Measurements from ENCODE around the gene ATP10D.

ATP10D gene

DNA sequence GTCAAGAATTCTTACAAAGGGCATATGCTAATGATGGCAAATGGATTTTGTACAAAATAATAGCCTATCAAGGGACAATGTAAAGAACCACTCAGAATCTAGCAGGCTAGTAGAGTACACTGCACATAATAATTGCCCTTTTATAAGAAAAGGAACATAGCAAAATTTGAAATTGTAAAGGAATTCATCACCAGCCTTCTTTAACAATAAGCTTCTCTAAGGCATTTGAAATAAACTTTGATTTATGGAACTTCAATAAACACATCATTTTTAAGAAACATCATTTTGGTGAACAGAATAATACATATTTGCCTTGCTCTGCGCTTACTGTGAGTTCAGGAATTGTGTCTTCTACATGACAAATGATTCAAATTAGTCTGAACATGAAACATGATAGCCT, 9.7 kb upstream of the ATP10D start:
- no peak for ATAC-seq
- TF ChIP-seq GLIS3 (CRISPR knock-in tag; IDR thresholded peaks at IDR 0.05) (no peak), SNAI2 (CRISPR knock-in tag; IDR thresholded peaks at IDR 0.05) (no peak), ZFP3 (CRISPR knock-in tag; IDR thresholded peaks at IDR 0.05) (no peak)
- TF ChIP-seq, protein P1, sequence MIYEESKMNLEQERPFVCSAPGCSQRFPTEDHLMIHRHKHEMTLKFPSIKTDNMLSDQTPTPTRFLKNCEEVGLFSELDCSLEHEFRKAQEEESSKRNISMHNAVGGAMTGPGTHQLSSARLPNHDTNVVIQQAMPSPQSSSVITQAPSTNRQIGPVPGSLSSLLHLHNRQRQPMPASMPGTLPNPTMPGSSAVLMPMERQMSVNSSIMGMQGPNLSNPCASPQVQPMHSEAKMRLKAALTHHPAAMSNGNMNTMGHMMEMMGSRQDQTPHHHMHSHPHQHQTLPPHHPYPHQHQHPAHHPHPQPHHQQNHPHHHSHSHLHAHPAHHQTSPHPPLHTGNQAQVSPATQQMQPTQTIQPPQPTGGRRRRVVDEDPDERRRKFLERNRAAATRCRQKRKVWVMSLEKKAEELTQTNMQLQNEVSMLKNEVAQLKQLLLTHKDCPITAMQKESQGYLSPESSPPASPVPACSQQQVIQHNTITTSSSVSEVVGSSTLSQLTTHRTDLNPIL (CRISPR knock-in tag; IDR thresholded peaks at IDR 0.05; ENCODE audit: low read depth), result no peak

DNA sequence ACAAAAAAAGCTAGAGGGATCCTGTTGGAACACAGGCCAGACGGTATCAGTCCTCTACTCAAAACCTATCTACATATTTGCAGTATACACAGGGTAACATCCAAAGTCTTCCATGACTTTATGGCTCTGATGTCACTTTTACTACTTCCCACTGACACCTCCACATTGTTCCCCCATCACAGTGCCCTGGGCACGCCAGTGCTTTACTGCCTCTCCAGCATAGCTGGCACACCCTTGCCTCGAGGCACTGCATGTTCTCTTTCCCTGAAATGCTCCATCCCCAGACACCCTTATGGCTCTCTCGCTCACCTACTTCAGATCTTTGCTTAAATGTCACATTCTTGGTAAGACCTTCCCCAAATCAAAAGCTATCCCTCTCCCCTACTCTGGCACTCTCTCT, 6.3 kb upstream of the ATP10D start:
- no peak for TF ChIP-seq ARNTL (CRISPR knock-in tag; IDR thresholded peaks at IDR 0.05; ENCODE audit: borderline replicate concordance, low read depth)
- TF ChIP-seq BACH2 (CRISPR knock-in tag; IDR thresholded peaks at IDR 0.05; ENCODE audit: borderline replicate concordance), result no peak
- no peak for TF ChIP-seq RARB (CRISPR knock-in tag; IDR thresholded peaks at IDR 0.05)
- no peak for TF ChIP-seq ZNF8 (CRISPR knock-in tag; IDR thresholded peaks at IDR 0.05)
- no peak for TF ChIP-seq ZNF565 (CRISPR knock-in tag; conservative IDR thresholded peaks at IDR 0.05; ENCODE audit: low read depth)
- no peak for TF ChIP-seq SNAI2 (CRISPR knock-in tag; IDR thresholded peaks at IDR 0.05)
- TF ChIP-seq, protein P2, sequence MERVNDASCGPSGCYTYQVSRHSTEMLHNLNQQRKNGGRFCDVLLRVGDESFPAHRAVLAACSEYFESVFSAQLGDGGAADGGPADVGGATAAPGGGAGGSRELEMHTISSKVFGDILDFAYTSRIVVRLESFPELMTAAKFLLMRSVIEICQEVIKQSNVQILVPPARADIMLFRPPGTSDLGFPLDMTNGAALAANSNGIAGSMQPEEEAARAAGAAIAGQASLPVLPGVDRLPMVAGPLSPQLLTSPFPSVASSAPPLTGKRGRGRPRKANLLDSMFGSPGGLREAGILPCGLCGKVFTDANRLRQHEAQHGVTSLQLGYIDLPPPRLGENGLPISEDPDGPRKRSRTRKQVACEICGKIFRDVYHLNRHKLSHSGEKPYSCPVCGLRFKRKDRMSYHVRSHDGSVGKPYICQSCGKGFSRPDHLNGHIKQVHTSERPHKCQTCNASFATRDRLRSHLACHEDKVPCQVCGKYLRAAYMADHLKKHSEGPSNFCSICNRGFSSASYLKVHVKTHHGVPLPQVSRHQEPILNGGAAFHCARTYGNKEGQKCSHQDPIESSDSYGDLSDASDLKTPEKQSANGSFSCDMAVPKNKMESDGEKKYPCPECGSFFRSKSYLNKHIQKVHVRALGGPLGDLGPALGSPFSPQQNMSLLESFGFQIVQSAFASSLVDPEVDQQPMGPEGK (CRISPR knock-in tag; IDR thresholded peaks at IDR 0.05; ENCODE audit: borderline replicate concordance), result no peak
- TF ChIP-seq ZC3H10 (CRISPR knock-in tag; IDR thresholded peaks at IDR 0.05), result no peak
- TF ChIP-seq PPARA (CRISPR knock-in tag; IDR thresholded peaks at IDR 0.05; ENCODE audit: borderline replicate concordance), result no peak
- TF ChIP-seq, protein P3, sequence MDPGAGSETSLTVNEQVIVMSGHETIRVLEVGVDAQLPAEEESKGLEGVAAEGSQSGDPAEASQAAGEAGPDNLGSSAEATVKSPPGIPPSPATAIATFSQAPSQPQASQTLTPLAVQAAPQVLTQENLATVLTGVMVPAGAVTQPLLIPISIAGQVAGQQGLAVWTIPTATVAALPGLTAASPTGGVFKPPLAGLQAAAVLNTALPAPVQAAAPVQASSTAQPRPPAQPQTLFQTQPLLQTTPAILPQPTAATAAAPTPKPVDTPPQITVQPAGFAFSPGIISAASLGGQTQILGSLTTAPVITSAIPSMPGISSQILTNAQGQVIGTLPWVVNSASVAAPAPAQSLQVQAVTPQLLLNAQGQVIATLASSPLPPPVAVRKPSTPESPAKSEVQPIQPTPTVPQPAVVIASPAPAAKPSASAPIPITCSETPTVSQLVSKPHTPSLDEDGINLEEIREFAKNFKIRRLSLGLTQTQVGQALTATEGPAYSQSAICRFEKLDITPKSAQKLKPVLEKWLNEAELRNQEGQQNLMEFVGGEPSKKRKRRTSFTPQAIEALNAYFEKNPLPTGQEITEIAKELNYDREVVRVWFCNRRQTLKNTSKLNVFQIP (CRISPR knock-in tag; IDR thresholded peaks at IDR 0.05; ENCODE audit: borderline replicate concordance, low read depth), result no peak
- TF ChIP-seq GLIS3 (CRISPR knock-in tag; IDR thresholded peaks at IDR 0.05), result no peak
- TF ChIP-seq, protein P4, sequence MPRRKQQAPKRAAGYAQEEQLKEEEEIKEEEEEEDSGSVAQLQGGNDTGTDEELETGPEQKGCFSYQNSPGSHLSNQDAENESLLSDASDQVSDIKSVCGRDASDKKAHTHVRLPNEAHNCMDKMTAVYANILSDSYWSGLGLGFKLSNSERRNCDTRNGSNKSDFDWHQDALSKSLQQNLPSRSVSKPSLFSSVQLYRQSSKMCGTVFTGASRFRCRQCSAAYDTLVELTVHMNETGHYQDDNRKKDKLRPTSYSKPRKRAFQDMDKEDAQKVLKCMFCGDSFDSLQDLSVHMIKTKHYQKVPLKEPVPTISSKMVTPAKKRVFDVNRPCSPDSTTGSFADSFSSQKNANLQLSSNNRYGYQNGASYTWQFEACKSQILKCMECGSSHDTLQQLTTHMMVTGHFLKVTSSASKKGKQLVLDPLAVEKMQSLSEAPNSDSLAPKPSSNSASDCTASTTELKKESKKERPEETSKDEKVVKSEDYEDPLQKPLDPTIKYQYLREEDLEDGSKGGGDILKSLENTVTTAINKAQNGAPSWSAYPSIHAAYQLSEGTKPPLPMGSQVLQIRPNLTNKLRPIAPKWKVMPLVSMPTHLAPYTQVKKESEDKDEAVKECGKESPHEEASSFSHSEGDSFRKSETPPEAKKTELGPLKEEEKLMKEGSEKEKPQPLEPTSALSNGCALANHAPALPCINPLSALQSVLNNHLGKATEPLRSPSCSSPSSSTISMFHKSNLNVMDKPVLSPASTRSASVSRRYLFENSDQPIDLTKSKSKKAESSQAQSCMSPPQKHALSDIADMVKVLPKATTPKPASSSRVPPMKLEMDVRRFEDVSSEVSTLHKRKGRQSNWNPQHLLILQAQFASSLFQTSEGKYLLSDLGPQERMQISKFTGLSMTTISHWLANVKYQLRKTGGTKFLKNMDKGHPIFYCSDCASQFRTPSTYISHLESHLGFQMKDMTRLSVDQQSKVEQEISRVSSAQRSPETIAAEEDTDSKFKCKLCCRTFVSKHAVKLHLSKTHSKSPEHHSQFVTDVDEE (CRISPR knock-in tag; IDR thresholded peaks at IDR 0.05), result no peak
- TF ChIP-seq, protein P5, sequence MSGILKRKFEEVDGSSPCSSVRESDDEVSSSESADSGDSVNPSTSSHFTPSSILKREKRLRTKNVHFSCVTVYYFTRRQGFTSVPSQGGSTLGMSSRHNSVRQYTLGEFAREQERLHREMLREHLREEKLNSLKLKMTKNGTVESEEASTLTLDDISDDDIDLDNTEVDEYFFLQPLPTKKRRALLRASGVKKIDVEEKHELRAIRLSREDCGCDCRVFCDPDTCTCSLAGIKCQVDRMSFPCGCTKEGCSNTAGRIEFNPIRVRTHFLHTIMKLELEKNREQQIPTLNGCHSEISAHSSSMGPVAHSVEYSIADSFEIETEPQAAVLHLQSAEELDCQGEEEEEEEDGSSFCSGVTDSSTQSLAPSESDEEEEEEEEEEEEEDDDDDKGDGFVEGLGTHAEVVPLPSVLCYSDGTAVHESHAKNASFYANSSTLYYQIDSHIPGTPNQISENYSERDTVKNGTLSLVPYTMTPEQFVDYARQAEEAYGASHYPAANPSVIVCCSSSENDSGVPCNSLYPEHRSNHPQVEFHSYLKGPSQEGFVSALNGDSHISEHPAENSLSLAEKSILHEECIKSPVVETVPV (CRISPR knock-in tag; IDR thresholded peaks at IDR 0.05), result no peak
- TF ChIP-seq OSR1 (CRISPR knock-in tag; IDR thresholded peaks at IDR 0.05), result no peak
- no peak for TF ChIP-seq ESRRG (CRISPR knock-in tag; IDR thresholded peaks at IDR 0.05)
- no peak for TF ChIP-seq ZNF70 (CRISPR knock-in tag; IDR thresholded peaks at IDR 0.05)
- TF ChIP-seq ZFP3 (CRISPR knock-in tag; IDR thresholded peaks at IDR 0.05), result no peak
- TF ChIP-seq, protein P1 (CRISPR knock-in tag; IDR thresholded peaks at IDR 0.05; ENCODE audit: low read depth), result no peak
- no peak for ATAC-seq

DNA sequence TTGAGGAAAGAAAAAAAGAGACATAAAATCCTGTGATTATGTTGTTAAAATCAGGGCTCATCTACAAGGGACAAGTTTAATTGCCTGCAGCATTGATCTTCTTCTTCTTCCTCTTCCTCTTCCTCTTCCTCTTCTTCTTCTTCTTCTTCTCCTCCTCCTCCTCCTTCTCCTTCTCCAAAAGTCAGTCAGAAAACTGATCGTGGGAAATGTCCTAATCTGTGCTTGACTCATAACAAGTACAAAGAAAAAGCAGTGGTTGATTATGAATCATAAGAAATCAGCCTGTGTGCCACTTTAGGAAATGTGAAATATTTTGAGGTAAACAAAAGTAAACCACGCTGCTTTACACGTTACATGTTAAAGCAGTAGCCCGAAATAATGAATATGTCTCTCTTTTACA, 2.7 kb upstream of the ATP10D start:
- TF ChIP-seq BACH2 (CRISPR knock-in tag; IDR thresholded peaks at IDR 0.05; ENCODE audit: borderline replicate concordance) (no peak), OSR1 (CRISPR knock-in tag; IDR thresholded peaks at IDR 0.05) (no peak), ESRRG (CRISPR knock-in tag; IDR thresholded peaks at IDR 0.05) (no peak), ZC3H10 (CRISPR knock-in tag; IDR thresholded peaks at IDR 0.05) (no peak), PPARA (CRISPR knock-in tag; IDR thresholded peaks at IDR 0.05; ENCODE audit: borderline replicate concordance) (no peak), SNAI2 (CRISPR knock-in tag; IDR thresholded peaks at IDR 0.05) (no peak), ZFP3 (CRISPR knock-in tag; IDR thresholded peaks at IDR 0.05) (no peak)
- TF ChIP-seq, protein P2 (CRISPR knock-in tag; IDR thresholded peaks at IDR 0.05; ENCODE audit: borderline replicate concordance), result no peak
- TF ChIP-seq, protein P1 (CRISPR knock-in tag; IDR thresholded peaks at IDR 0.05; ENCODE audit: low read depth), result no peak
- TF ChIP-seq, protein P3 (CRISPR knock-in tag; IDR thresholded peaks at IDR 0.05; ENCODE audit: borderline replicate concordance, low read depth), result no peak
- no peak for ATAC-seq

All from SK-N-SH treated with all-trans-retinoic acid at 6 μM for 48 hours (cell line).